ENCODE measurements around the gene MTF2. TPM values are rescaled to one million over a fixed set of nuclear protein-coding genes. Genes with fewer than 3 reads are reported as not detected.
"Not testable (repeated sequence)": the region's sequence is repeated elsewhere in the genome, so short reads cannot be mapped to it uniquely, and the experiment has no call there.

Gene MTF2
- total RNA-seq, 4 donors from 2014 or later: 7.1 to 13.4 (median 9.9) TPM

- Histone ChIP-seq H3K27ac (replicated peaks in 1 of 4) (no peak overlapping the region), H3K4me1 (peaks cover 0 to 6% (median 4%) of the 10 kb centered on the region in 4 donors), H3K4me3 (no peak overlapping the region), H3K9me3 (no peaks in the 10 kb centered on the region), H3K36me3 (peaks cover 12 to 91% (median 60%) of the 10 kb centered on the region in 4 donors), H3K27me3 (no peaks in the 10 kb centered on the region)
- DNase-seq (ENCODE audit: extremely low spot score): no peak
- intact Hi-C loops (cut with DNase I): no loop called here
- 81% methylated on average over 2 of the region's 2 CpGs for WGBS
- TF ChIP-seq POLR2A (IDR thresholded peaks at IDR 0.05; ENCODE audit: low read depth) (no peak), CTCF (IDR thresholded peaks at IDR 0.05) (no peak), POLR2AphosphoS5 (IDR thresholded peaks at IDR 0.05) (peak in 1 of 2 donors; percentile 8), EP300 (IDR thresholded peaks at IDR 0.05) (no peak)
Measured at GRCh38 chr1:93152835-93153234, 73.8 kb downstream of the MTF2 start.

GRCh38 chr1:93154898-93155297, 75.8 kb downstream of the MTF2 start:
- Histone ChIP-seq H3K4me1 (peaks cover 0 to 4% (median 0%) of the 10 kb centered on the region in 4 donors), H3K4me3 (no peak overlapping the region), H3K36me3 (peaks cover 23 to 92% (median 59%) of the 10 kb centered on the region in 4 donors), H3K27ac (replicated peaks in 1 of 4) (no peak overlapping the region), H3K27me3 (no peaks in the 10 kb centered on the region), H3K9me3 (no peaks in the 10 kb centered on the region)
- no peak for DNase-seq (ENCODE audit: extremely low spot score)
- no peak for TF ChIP-seq POLR2AphosphoS5 (IDR thresholded peaks at IDR 0.05)
- no peak for TF ChIP-seq CTCF (IDR thresholded peaks at IDR 0.05)
- TF ChIP-seq EP300 (IDR thresholded peaks at IDR 0.05): no peak
- no peak for TF ChIP-seq POLR2A (IDR thresholded peaks at IDR 0.05; ENCODE audit: low read depth)
- intact Hi-C loops (cut with DNase I): no loop called here

DNA sequence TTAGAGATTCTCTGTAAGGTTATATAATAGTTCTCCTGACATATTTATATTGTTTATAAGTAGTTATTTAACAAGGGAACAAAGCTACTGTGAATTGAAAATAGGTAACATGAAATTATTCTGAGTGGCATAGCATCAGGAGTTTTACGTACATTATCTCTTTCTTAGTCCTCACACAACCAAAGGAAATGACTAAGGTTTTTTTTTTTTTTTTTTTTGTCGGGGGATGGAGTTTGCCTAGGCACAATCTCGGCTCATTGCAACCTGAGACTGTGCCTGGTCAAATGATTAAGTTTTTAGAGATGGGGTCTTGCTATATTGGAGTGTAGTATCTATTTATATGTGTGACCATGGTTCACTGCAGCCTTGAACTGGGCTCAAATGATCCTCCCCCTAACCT, 76.3 kb downstream of the MTF2 start:
- TF ChIP-seq POLR2A (IDR thresholded peaks at IDR 0.05; ENCODE audit: low read depth) (no peak), CTCF (IDR thresholded peaks at IDR 0.05) (no peak), EP300 (IDR thresholded peaks at IDR 0.05) (no peak), POLR2AphosphoS5 (IDR thresholded peaks at IDR 0.05) (no peak)
- Histone ChIP-seq H3K9me3 (no peaks in the 10 kb centered on the region), H3K4me1 (peaks cover 0 to 4% (median 0%) of the 10 kb centered on the region in 4 donors), H3K36me3 (peaks cover 22 to 92% (median 58%) of the 10 kb centered on the region in 4 donors), H3K4me3 (no peak overlapping the region), H3K27ac (replicated peaks in 1 of 4) (no peak overlapping the region), H3K27me3 (no peaks in the 10 kb centered on the region)
- intact Hi-C loops (cut with DNase I): no loop called here
- 73% methylated on average over 3 of the region's 3 CpGs for WGBS
- no peak for DNase-seq (ENCODE audit: extremely low spot score)

GRCh38 chr1:93159337-93159736, 80.3 kb downstream of the MTF2 start:
- DNase-seq (ENCODE audit: extremely low spot score): no peak
- H3K27ac ChIP-seq (replicated peaks in 1 of 4): no peak overlapping the region
- no peak overlapping the region for H3K4me3 ChIP-seq
- 77% methylated on average over 2 of the region's 2 CpGs for WGBS
- H3K36me3 ChIP-seq: peaks cover 22 to 57% (median 40%) of the 10 kb centered on the region in 4 donors
- TF ChIP-seq EP300 (IDR thresholded peaks at IDR 0.05): no peak
- intact Hi-C loops (cut with DNase I): no loop called here
- H3K27me3 ChIP-seq: no peaks in the 10 kb centered on the region
- H3K4me1 ChIP-seq: peaks cover 4 to 10% (median 7%) of the 10 kb centered on the region in 4 donors
- H3K9me3 ChIP-seq: no peaks in the 10 kb centered on the region

DNA sequence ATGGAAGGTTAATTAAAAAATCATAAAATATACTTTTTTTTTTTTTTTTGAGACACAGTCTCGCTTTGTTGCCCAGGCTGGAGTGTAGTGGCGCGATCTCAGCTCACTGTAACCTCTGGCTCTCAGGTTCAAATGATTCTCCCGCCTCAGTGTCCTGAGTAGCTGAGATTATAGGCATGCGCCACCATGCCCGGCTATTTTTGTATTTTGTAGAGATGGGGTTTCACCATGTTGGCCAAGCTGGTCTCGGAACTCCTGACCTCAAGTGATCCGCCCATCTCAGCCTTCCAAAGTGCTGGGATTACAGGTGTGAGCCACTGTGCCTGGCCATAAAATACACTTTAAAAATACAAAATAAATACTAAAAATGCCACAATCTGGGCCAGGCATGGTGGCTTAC, 84.2 kb downstream of the MTF2 start:
- H3K4me1 ChIP-seq: peaks cover 4 to 11% (median 6%) of the 10 kb centered on the region in 4 donors
- H3K9me3 ChIP-seq; H3K27me3 ChIP-seq; DNase-seq (ENCODE audit: extremely low spot score); H3K4me3 ChIP-seq; H3K27ac ChIP-seq (replicated peaks in 1 of 4); intact Hi-C loops (cut with DNase I): not testable (repeated sequence)
- H3K36me3 ChIP-seq: peaks cover 5 to 20% (median 15%) of the 10 kb centered on the region in 4 donors
- WGBS: 93% methylated on average over 8 of the region's 8 CpGs

- Histone ChIP-seq H3K27ac (replicated peaks in 1 of 4) (no peak overlapping the region), H3K9me3 (no peaks in the 10 kb centered on the region), H3K4me3 (no peak overlapping the region), H3K27me3 (no peaks in the 10 kb centered on the region), H3K4me1 (peaks cover 4 to 11% (median 6%) of the 10 kb centered on the region in 4 donors), H3K36me3 (peaks cover 0 to 6% (median 2%) of the 10 kb centered on the region in 4 donors)
- intact Hi-C loops (cut with DNase I): no loop called here
- TF ChIP-seq EP300 (IDR thresholded peaks at IDR 0.05) (no peak), POLR2AphosphoS5 (IDR thresholded peaks at IDR 0.05) (no peak), CTCF (IDR thresholded peaks at IDR 0.05) (no peak), POLR2A (IDR thresholded peaks at IDR 0.05; ENCODE audit: low read depth) (no peak)
- WGBS: 94% methylated on average over 2 of the region's 2 CpGs
- no peak for DNase-seq (ENCODE audit: extremely low spot score)
Measured at GRCh38 chr1:93164816-93165215, 85.7 kb downstream of the MTF2 start.

- H3K27ac ChIP-seq (replicated peaks in 1 of 4); DNase-seq (ENCODE audit: extremely low spot score); H3K27me3 ChIP-seq; H3K4me3 ChIP-seq; intact Hi-C loops (cut with DNase I); H3K36me3 ChIP-seq; H3K9me3 ChIP-seq: not testable (repeated sequence)
- 100% methylated on average over 1 of the region's 1 CpG for WGBS
- peaks cover 4 to 17% (median 7%) of the 10 kb centered on the region in 4 donors for H3K4me1 ChIP-seq
Measured at GRCh38 chr1:93165895-93166294, 86.8 kb downstream of the MTF2 start.
